G401 (cell line): ENCODE measurements around the gene NUDT8. TPM values are rescaled to one million over a fixed set of nuclear protein-coding genes. Genes with fewer than 3 reads are reported as not detected.

ENCODE experiments used
- DNase-seq: peaks from one replicate; pipeline ENCODE4 v3.0.0-alpha.2; 2015; ENCODE audit warnings: low spot score
- in situ Hi-C: cut with HindIII; loops from 2 replicates; pipeline ENCODE4 v1.10.0; 2016; ENCODE audit warnings: low sequenced_read_pairs, mixed read lengths
- total RNA-seq: library from RNA; depleted of rRNA; stranded (reverse); fragments of >200 nt; shearing (Covaris generic); gene quantifications from 2 replicates; pipeline ENCODE4 v1.2.3, GENCODE V29; 2014; rRNA removed

The NUDT8 gene
- total RNA-seq, 1 experiment from 2014 or later, result 12.1 TPM

DNA sequence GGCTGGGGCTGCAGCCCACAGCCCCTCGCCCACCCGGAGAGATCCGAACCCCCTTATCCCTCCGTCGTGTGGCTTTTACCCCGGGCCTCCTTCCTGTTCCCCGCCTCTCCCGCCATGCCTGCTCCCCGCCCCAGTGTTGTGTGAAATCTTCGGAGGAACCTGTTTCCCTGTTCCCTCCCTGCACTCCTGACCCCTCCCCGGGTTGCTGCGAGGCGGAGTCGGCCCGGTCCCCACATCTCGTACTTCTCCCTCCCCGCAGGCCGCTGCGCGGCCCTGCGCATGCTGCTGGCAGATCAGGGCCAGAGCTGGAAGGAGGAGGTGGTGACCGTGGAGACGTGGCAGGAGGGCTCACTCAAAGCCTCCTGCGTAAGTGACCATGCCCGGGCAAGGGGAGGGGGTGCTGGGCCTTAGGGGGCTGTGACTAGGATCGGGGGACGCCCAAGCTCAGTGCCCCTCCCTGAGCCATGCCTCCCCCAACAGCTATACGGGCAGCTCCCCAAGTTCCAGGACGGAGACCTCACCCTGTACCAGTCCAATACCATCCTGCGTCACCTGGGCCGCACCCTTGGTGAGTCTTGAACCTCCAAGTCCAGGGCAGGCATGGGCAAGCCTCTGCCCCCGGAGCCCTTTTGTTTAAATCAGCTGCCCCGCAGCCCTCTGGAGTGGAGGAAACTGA lies 45.4 kb downstream of the NUDT8 start:
- DNase-seq, result peak; percentile 70
- in situ Hi-C loops, result no loop called here

DNA sequence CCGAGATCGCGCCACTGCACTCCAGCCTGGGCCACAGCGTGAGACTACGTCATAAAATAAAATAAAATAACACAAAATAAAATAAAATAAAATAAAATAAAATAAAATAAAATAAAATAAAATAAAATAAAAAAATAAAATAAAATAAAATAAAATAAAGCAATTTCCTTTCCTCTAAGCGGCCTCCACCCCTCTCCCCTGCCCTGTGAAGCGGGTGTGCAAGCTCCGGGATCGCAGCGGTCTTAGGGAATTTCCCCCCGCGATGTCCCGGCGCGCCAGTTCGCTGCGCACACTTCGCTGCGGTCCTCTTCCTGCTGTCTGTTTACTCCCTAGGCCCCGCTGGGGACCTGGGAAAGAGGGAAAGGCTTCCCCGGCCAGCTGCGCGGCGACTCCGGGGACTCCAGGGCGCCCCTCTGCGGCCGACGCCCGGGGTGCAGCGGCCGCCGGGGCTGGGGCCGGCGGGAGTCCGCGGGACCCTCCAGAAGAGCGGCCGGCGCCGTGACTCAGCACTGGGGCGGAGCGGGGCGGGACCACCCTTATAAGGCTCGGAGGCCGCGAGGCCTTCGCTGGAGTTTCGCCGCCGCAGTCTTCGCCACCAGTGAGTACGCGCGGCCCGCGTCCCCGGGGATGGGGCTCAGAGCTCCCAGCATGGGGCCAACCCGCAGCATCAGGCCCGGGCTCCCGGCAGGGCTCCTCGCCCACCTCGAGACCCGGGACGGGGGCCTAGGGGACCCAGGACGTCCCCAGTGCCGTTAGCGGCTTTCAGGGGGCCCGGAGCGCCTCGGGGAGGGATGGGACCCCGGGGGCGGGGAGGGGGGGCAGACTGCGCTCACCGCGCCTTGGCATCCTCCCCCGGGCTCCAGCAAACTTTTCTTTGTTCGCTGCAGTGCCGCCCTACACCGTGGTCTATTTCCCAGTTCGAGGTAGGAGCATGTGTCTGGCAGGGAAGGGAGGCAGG lies 46.2 kb downstream of the NUDT8 start, which contains the start of gene GSTP1:
Gene GSTP1, plus strand, starts transcription at position 566 of the 958 bp plus-strand sequence. Its CDS starts 32 bp downstream, at position 598.
- DNase-seq, result peak; percentile 72
- in situ Hi-C loops, result no loop called here

DNA sequence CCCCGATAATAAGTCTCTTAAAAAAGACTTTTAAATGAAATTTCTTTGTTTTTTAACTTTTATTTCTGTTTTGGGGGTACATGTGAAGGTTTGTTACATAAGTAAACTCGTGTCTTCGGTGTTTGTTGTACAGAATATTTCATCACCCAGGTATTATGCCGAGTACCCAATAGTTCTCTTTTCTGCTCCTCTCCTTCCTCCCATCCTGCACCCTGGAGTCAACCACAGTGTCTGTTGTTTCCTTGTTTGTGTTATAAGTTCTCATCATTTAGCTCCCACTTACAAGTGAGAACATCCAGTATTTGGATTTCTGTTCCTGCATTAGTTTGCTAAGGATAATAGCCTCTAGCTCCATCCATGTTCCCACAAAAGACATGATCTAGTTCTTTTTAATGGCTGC lies 47.7 kb downstream of the NUDT8 start:
- no peak for DNase-seq
- in situ Hi-C loops, result no loop called here

DNA sequence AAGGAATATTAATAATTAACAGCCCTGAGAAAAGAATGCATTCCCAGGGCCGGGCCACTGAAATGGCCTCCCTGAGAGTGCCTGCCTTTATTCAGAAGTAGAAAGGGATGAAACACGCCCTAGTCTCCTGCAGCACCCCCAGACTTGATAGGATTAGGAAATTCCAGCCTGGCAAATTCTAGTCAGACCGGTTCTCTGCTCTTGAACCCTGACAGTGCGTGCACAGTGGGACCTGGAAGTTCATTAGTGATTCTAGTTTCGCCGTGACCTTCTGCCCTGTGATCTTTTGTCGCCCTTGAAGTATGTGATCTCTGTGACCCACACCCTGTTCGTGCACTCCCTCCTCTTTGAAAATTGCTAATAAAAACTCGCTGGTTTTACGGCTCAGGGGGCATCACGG lies 48.3 kb downstream of the NUDT8 start:
- in situ Hi-C loops, result no loop called here
- DNase-seq, result no peak

DNA sequence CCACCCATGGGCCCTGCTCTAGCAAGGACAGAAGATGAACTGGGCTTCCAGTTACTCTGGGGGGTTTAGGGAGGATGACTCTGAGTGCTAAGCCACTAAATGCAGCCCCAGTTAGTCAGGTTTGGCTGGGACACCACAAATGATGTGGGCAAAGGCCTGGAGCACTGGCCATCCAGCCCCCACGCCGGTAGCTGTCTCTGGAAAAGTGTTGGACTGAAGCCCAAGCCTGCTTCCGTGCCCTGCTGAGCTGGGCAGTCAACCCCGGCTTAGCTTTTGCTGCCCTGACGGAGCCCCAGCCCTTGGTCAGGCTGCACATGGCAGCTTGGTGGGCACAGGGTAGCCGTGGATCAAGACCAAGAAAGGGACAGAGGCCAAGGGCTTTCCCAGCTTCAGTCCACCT lies 51.8 kb downstream of the NUDT8 start:
- no peak for DNase-seq
- in situ Hi-C loops, result no loop called here

Other genes with a start within 250 kb of the NUDT8 start
- gene RAD9A, start 238.0 kb downstream of the NUDT8 start, total RNA-seq, result 20.3 and 38.1 TPM in 2 replicates
- 319 TPM in 2 replicates for gene PPP1CA, start 228.1 kb downstream of the NUDT8 start, total RNA-seq
- 0.10 and 0.31 TPM in 2 replicates for gene TBC1D10C, start 225.9 kb downstream of the NUDT8 start, total RNA-seq
- gene CARNS1, start 214.3 kb downstream of the NUDT8 start, total RNA-seq, result not detected in 2 replicates
- 121 and 125 TPM in 2 replicates for gene RPS6KB2, start 201.4 kb downstream of the NUDT8 start, total RNA-seq
- not detected in 2 replicates for gene PTPRCAP, start 192.3 kb downstream of the NUDT8 start, total RNA-seq
- 177 and 184 TPM in 2 replicates for gene CORO1B, start 186.5 kb downstream of the NUDT8 start, total RNA-seq
- gene GPR152, start 177.2 kb downstream of the NUDT8 start, total RNA-seq, result not detected in 2 replicates
- not detected in 2 replicates for gene CABP4, start 174.6 kb downstream of the NUDT8 start, total RNA-seq
- gene TMEM134, start 160.7 kb downstream of the NUDT8 start, total RNA-seq, result 88.8 and 126 TPM in 2 replicates
- gene AIP, start 146.9 kb downstream of the NUDT8 start, total RNA-seq, result 73.5 and 102 TPM in 2 replicates
- 27.0 and 35.2 TPM in 2 replicates for gene PITPNM1, start 124.6 kb downstream of the NUDT8 start, total RNA-seq
- gene CDK2AP2, start 121.8 kb downstream of the NUDT8 start, total RNA-seq, result 36.1 and 36.4 TPM in 2 replicates
- gene CABP2, start 106.5 kb downstream of the NUDT8 start, total RNA-seq, result not detected in 2 replicates
- gene GSTP1, start 46.1 kb downstream of the NUDT8 start, total RNA-seq, result 1,075 and 1,129 TPM in 2 replicates
- 412 and 488 TPM in 2 replicates for gene NDUFV1, start 23.0 kb downstream of the NUDT8 start, total RNA-seq
- not detected in 2 replicates for gene TBX10, start 9.8 kb upstream of the NUDT8 start, total RNA-seq
- not detected in 2 replicates for gene ACY3, start 20.8 kb upstream of the NUDT8 start, total RNA-seq
- gene ALDH3B2, start 44.7 kb upstream of the NUDT8 start, total RNA-seq, result not detected in 2 replicates